Testis (tissue), 2 donors: Measurements from ENCODE around the gene VWA5B2.

Experiments
- POLR2A ChIP-seq: fragments of 450-650 bp; IDR thresholded peaks from one replicate; pipeline ENCODE4 v1.6.1; 2017; ENCODE audit warnings: antibody characterized with exemption, mild to moderate bottlenecking, moderate library complexity
- TF ChIP-seq, protein P1 (sequence below), 3 experiments: fragments of 450-650 bp in 2 of 3; fragments of 200-600 bp in 1 of 3; sonication (generic) in 1 of 3; IDR thresholded peaks; one replicate each; pipeline ENCODE4 v1.5.1; 2016 to 2019; ENCODE audit warnings: antibody characterized with exemption in 3 of 3, mild to moderate bottlenecking in 2 of 3, moderate library complexity in 1 of 3

DNA sequence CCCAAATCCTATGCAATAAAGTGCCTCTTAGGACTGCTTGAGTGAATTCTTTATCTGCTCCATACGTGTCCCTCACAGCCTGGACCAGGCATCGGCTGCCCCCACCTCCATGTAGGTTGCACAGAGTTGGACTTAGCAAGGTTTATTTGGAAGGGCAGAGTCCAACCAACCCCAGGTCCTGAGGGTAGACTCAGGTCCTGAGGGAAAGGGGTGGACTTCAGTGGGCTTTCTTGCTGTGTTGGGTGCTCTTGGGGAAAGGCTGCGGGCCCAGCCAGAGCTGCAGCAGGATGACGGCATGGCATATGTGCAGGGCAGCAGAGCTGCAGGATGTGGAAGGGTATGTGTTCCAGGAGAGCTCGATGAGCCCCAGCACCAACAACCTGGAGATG, 12.9 kb downstream of the VWA5B2 start:
- TF ChIP-seq, protein P1, sequence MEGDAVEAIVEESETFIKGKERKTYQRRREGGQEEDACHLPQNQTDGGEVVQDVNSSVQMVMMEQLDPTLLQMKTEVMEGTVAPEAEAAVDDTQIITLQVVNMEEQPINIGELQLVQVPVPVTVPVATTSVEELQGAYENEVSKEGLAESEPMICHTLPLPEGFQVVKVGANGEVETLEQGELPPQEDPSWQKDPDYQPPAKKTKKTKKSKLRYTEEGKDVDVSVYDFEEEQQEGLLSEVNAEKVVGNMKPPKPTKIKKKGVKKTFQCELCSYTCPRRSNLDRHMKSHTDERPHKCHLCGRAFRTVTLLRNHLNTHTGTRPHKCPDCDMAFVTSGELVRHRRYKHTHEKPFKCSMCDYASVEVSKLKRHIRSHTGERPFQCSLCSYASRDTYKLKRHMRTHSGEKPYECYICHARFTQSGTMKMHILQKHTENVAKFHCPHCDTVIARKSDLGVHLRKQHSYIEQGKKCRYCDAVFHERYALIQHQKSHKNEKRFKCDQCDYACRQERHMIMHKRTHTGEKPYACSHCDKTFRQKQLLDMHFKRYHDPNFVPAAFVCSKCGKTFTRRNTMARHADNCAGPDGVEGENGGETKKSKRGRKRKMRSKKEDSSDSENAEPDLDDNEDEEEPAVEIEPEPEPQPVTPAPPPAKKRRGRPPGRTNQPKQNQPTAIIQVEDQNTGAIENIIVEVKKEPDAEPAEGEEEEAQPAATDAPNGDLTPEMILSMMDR (IDR thresholded peaks at IDR 0.05), result no peak
- TF ChIP-seq POLR2A, result no peak
